LHCN-M2 (cell line): ENCODE measurements around the gene RERE. TPM values are rescaled to one million over a fixed set of nuclear protein-coding genes. Genes with fewer than 3 reads are reported as not detected.

ENCODE experiments used
- DNase-seq: peaks from one replicate; pipeline ENCODE4 v3.0.0-alpha.2; 2012; ENCODE audit warnings: low read depth
- total RNA-seq: library from RNA; depleted of rRNA; stranded (reverse); fragments of >200 nt; gene quantifications from 2 replicates; pipeline ENCODE4 v1.2.3, GENCODE V29; 2014

RERE gene
- total RNA-seq, 1 experiment from 2014 or later, result 9.8 TPM

DNA sequence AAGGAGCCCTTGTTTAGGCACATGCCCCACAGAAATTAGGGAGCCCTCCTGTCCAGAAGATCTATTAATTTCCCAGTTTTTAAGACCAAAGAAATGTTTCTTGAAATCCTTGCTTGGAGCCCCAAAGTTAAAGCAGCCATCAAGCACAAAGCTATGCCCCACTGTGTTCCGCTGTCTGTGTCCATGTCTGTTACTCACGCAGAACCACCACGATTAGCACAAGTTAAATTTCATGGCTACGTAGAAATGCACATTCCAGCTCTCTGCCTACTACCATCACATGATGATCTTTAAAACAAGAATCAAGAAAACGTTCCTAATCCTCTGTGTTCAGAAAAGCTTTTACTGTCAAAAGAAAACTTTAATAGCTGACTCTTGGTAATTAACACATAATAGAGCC lies 238.5 kb downstream of the RERE start:
- no peak for DNase-seq

DNA sequence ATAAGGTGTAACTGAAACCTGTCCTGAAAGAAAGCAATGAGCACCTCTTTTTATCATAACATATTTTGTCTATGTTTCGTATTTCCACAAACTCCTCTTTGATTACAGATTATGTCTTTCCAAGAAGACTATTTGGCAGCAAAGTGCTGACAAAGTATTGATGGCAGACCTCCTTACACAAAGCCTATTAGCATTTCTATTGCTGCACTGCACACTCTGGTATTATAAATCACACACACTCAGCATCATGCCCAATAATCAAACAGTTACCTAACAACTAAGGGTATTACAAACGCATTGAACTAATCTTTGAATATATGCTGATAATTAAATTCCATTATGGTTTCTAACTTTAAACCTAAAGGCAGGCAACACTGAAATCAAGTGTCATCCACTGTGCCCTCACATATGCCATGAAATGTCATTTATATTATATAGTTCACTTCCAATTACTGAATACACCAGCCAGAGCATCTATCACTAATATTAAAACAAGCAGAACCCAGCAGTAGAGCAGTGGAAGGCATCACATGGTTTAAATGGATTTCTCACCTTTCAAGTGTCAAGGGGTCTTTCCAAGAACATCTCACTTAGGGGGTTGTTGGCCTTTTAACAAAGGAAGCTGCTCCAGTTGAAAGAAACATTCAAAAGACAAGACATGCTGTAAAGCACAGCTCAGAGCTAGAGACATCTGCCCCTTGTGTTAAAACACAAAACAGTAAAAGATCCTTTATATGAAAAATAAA lies 239.1 kb downstream of the RERE start:
- DNase-seq, result no peak

DNA sequence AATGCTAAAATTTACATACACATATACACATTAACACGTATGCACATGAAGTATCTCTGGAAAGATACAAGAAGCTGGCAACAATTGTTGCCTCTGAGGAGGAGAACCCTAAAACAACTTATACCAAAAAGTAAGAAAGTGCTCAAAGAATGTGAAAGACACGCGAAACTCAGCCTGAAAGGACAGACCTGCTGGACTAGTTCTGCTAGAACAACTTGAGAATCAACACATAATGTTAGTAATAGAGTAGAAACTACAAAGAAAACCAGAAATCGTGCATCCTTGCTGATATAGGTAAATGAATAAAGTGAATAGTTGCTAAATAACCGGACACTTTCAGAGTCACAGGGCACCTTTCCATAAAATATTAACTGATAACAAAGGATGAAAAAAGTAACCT lies 242.5 kb downstream of the RERE start:
- DNase-seq, result no peak

DNA sequence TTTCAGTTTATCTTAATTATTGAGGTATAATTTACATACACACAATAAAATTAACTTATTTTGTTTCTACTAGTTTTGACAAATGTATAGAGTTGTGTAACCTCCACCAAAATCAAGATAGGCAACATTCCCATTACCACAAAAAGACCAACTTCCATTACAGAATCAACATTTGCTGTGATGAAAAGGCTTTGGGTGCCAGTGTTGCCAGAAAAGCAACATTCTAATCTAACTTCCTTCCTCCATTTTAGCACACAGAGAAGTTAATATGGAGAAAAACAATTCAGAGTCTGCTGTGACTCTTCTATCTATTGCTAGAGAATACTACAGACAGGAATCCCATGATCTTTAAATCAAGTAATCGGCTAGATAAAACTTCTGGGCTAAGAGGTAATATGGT lies 245.3 kb downstream of the RERE start:
- DNase-seq, result no peak

DNA sequence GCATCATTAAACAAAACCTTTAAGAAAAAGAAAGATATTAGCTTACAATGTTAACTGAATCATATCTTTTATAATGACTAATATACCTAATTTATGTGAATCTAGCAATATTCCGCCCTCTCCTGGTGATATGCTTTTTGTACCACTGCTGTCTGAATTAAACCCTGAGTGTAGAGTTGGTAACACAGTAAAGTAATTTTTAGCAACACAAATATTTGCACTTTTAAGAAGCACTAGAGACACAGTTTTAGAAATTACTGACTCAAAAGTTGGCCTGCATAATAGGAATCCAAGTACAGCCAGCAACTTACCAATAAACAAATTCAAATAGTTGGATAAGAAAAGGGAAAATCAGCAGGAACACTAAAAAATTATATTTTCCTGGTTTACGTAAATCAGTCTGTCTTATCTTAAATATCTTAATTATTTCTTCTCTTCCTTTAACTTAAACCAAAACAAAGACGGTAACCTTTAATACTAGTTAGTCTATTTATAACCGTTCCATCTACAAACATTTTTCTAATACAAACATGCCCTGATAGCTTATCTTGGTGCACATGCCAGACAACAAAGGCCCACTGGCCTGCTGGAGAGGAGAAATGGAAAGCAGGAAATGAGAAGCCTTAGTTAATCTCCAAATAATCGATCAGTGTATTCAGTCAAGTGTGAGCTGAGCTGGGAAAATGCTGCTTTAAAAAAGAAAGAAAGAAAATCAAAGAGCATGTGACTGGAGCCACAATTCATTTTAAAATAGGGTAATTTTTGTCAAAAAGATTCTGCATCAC lies 246.0 kb downstream of the RERE start:
- peak; percentile 52 for DNase-seq

DNA sequence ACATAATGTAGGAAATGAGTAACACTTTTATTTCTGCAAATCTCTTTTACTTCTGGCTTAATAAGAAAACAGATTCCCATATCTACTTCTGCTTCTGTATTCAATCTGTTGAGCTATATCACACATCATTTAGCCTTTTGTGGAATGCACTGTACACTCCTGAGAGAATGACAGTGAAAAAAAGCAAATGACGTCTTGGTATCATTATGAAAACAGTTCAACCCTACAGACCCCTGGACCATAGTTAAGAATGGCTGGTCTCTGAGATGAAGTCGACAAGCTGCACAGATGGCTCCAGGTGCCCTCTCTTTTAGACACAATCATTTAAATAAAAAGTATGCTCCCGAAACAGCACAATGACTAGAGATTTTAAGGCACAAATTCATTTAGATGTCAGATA lies 247.0 kb downstream of the RERE start:
- DNase-seq, result no peak

DNA sequence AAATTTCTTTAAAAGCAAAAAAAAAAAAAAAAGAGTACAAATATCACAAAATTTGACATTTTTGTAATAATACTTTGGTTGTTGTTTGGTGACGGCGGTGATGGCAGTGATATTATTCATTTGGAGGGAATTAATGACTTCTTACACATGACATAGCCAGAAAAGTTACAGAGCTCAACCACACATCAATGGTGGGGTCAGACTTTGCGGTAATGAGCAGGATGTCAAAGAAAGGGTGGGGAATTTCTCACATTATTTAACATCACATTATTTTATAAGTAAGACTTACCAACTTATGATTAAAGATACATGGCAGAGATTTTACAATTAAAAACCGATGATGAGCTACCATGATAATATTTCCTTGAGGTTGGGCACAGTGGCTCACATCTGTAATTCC lies 248.2 kb downstream of the RERE start:
- DNase-seq, result no peak

DNA sequence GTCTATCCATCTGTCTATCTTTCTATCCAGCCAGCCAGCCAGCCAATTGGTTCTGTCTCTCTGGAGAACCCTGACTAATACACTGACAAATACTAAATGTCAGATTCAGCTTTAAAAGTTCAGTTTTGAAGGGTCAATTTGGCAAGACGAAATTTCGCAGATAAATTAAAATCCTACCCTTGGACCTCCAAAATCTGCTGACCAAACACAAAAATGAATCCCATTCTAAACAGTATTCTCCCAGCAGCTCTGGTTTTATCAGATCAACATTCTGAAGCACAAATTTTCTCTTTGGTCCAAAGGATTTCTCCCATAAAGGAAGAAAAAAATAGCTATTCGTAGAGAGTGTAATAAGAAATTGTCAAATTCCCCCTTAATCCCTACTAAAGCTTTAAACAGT lies 248.6 kb downstream of the RERE start:
- DNase-seq, result no peak

DNA sequence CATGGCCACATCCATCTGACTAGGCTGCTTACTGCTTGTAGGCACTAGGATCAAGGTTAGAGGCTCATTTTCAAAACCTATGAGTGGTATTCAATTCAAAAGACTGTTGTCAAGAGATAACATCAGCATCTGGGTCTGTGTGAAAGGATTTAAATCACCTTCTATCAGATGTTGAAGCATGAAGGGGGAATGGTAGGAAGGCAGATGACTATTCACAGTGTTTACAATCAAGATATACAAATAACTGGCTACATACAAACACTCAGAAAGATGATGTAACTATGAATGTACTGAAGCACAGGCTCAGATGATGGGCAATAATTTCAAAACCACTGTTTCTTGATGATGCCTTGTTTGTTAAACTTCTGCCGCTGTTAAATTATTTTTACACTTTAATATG lies 250.3 kb downstream of the RERE start:
- no peak for DNase-seq

DNA sequence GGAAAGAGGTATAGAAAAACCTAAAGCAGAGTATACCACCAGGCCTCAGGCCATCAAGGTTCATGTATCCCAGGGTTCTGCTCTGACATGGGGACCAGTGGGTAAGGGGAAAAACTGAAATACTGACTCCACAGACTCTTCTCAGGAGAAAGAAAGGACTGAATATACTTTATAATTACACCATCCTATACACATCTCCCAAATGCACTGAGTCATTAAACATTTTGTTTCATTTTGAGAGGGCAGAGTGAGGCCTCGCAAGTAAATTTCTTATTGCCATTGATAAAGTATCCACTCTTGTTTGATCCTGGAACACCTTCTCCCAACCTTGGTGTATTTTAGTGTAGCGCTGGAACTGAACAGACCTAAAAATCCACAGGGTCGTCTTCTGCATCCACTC lies 251.6 kb downstream of the RERE start:
- no peak for DNase-seq

DNA sequence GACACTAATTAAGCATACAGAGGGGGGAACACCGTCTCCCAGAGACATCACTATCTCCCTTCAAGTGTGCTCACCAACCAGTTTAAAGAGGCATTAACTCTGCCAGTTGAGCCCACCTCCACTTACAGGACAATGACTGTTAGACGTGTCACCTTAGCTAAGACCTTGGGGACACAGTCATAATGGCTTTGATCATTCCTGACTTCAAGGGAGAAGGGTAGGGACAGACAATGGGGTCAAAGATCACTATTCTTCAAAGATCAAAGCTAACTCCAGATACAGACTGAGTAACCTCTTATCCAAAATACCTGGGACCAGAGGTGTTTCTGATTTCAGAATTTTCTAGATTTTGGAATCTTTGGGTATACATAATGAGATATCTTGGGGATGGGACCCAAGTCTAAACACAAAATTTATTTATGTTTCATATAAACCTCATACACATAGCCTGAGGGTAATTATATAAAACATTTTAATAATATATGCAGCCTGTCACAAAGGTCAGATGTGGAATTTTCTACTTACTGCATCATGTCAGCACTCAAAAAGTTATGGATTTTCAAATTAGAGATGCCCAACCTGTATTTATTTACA lies 253.4 kb downstream of the RERE start:
- no peak for DNase-seq

DNA sequence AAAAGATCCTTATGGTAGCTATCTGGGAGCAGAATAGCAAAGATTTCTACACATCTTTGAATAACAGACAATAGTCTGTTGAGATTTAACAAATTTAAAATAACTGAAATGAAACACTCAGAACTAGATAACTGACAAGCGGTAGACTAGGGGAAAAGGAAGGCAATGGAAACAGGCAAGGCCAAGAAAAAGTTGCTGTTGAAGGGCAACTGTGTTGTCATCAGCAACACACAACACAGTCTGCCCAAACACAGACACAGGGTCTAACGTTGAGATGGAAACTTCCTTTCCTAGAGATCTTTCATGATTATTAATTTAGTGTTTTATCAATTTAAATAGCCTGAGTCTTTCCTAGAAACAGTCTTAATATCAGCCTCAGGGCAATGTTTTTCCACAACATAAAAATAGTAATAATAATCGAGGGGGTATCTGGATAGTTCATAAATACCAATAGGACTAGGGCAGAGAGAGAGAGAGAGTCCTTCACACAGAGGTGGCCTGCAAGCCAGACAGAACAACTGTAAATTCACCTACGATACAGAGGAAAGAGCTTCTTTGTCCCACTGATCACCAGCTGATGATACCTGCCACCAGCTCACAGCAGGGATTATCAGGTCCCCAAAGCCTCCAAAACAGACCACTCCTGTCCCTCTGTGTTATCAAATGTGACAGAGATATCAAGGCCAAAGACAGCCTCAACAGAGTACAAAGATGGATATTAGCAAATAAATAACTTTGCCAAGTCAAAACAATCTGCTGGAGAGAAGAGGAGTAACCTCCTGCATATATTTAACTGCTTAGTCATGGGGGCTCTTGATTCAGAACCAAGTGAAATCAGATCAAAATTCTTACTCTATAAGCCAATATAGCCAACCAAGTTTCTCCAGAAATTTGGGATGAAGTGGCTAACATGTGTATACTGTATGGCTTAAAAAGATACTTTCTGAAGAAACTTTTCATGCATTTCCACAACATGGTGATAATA lies 254.3 kb downstream of the RERE start:
- no peak for DNase-seq

DNA sequence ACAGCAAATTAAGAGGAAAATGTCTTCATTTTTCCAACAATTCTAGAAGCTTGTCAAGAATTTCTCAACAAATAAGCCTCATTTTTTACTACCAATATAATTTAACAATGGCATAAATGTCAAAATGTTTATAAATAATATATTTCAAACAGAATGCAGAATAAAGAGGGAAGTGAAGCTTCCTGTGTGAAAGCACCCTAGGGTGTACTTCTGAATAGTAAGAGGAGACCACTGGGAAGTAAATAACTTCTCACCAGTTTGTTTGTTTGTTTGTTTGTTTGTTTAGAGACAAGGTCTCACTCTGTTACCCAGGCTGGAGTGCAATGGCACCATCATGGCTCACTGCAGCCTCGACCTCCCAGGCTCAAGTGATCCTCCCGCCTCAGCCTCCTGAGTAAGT lies 255.2 kb downstream of the RERE start:
- no peak for DNase-seq

DNA sequence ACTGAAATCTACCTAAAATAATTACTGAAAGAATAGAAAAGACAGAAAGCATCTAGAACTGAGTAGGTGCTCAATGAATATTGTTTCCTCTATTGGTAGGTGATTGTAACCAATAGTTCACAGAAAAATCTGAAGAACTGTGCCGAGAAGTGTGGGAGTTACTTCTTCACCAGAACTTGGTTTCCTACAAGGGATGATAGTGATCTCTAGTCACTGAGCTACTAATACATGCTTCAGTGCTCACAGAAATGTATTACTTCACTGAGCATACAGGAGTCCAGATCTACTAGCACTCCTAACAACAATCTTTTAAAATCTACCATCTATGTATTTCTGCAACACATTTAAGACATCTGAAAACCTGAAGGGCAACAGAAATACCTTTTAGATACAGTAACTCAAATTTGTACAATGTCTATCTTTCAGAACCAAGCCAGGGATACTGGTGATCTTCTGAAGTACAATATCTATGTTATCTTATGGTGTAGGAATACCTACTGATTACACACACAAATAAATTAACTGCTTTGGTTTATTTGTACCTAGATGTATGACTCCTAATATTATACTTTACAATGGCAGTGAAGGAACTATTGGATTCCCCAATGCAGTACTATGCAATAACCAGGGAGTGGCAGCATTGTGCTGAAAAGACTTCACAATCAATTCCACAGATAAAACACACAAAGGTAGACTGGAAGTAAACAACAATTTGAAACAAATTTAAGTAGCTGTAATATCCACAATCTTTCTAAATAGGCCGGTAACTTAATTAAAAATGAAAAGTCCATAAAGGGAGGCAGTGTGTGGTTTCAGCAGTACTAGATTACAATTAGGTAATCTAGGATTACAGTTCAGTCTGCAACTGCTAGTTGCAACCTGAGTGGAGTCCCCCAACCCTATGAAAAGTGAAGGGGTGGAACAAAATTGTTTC lies 256.6 kb downstream of the RERE start:
- DNase-seq, result peak; percentile 54

DNA sequence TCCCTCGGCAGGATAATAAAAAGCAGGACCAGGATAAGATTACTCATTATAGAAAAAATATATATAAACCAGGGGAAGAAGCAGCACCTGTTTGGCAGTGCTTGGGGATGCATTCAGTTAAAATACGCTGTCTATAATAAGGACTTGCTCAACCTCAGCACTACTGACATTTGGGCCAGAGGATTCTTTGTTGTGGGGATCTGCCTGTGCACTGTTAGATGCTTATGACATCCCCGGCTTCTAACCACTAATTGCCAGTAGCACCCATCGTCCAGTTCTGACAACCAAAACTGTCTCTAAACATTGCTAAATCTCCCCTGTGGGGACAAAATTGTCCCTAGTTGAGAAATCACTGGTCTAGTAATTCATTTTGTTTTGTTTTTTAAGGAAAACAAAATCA lies 257.4 kb downstream of the RERE start:
- no peak for DNase-seq

DNA sequence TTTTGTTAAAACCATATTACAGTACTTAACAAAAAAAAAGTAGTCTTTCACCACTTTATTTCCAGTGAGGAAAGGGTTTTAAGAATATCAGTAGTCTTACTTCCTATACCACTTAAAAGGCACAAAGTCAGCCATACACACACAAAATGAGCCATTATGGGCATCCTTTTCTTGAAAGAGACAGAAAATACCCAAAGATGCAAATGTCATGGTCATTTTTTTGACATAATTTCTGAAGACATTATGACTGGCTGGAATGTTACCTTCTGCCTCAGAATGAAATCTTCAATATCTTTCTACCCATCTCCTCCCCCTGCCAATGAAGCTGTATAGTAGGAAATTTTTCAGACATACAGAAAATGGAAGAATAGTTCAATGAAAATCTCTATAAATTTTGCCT lies 261.9 kb downstream of the RERE start:
- DNase-seq, result no peak

DNA sequence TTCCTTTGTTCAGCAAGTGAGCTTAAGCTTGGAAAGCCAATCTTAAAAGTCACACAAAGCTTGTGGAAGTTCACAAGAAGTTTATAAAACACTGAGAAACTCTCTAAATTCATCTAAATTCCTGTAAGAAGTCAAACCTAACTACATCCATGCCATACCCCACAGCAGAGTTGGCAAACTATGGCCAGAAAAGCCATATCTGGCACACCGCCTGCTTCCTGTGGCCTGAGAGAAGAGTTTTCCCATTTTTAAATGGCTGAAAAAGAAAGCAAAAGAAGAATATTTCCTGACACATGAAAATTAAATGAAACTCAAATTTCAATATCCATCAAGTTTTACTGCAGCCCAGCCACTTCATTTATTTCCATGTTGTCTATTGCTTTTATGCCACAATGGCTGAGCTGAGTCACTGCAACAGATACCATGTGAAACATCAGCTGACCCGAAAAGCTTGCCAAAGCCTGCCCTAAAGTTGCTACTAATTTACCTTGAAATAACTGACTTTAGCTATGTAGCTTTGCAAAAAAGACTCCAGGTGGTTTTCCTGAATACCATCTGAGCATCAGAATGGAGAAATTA lies 262.4 kb downstream of the RERE start:
- DNase-seq, result peak; percentile 66

DNA sequence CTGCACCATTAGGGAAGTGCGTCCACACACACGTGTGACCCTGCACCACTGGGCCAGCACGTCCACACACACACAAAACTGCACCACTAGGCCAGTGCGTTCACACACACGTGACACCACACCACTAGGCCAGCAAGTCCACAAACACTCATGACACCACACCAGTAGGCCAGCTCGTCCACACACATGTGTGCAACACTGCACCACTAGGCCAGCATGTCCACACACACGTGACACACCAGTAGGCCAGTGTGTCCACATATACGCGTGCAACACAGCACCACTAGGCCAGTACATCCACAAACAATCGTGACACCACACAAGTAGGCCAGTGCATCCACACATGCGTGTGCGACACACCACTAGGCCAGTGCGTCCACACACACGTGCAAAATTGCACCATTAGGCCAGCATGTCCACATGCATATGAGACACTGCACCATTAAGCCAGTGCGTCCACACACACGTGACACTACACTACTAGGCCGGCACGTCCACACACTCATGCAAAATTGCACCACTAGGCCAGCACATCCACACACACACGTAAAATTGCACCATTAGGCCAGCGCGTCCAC lies 264.5 kb downstream of the RERE start:
- DNase-seq, result no peak

DNA sequence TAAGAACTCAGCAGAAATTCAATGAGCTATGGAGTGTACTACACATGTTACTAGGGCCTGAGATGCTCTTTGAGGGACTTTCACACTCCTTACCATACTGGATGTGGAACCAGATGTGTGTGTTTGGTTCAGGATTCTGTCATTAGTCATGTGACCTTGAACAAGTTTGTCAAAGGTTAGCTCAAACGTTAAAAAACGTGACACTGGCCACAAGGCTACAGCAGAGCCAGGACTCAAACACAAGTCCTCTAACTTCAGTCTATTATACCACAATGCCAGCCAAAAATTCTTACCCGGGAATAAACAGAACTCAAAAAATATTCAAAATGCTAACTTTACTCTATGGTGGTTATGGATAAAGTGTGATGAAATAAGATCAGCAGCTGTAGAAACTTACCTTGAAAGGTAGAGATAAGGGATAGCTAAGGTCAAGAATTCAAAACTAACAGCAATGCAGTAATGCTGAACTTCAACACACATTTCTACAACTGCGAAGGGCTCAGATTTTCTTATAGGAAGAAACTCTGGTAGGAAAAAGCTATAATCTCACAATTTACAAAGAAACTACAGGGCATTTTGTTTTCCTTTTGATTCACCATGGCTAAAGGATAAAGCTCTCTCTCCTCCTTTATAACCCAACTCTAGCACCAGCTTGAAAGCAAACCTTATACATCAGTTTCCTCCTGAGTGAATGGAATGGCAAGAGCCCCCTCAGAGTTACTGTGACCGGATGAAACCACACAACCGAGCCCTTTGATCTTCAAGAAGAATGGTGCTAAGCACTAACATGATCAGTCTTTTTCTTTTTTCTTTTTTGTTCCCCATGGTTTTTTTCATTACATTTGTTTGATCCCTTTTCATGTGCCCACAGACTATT lies 265.6 kb downstream of the RERE start:
- no peak for DNase-seq
